WTC11 (cell line): Measurements from ENCODE around the gene DAG1.

Experiments
- ATF1 ChIP-seq: sonication (generic); formaldehyde crosslinking; IDR thresholded peaks from 2 replicates; pipeline ENCODE4 v1.8.1; 2023; ENCODE audit warnings: mild to moderate bottlenecking, moderate library complexity, missing genetic modification reagents
- CDX4 ChIP-seq: fragments of 250-450 bp; sonication (Bioruptor Pico); IDR thresholded peaks from 2 replicates; pipeline ENCODE4 v1.9.0; 2021; ENCODE audit warnings: moderate library complexity, mild to moderate bottlenecking, inconsistent platforms, borderline replicate concordance
- CREB1 ChIP-seq: sonication (generic); formaldehyde crosslinking; IDR thresholded peaks from 2 replicates; pipeline ENCODE4 v1.8.0; 2023; ENCODE audit warnings: mild to moderate bottlenecking, missing genetic modification reagents
- CTCF ChIP-seq: fragments of 200-600 bp; IDR thresholded peaks from 2 replicates; pipeline ENCODE4 v1.8.0; 2022; ENCODE audit warnings: antibody characterized with exemption
- E2F1 ChIP-seq: sonication (generic); formaldehyde crosslinking; IDR thresholded peaks from 2 replicates; pipeline ENCODE4 v1.8.0; 2022; ENCODE audit warnings: mild to moderate bottlenecking, missing genetic modification reagents
- ESRRA ChIP-seq: sonication (generic); formaldehyde crosslinking; IDR thresholded peaks from 2 replicates; pipeline ENCODE4 v1.8.1; 2022; ENCODE audit warnings: mild to moderate bottlenecking, missing genetic modification reagents, borderline replicate concordance
- FOXJ3 ChIP-seq: sonication (generic); formaldehyde crosslinking; IDR thresholded peaks from 2 replicates; pipeline ENCODE4 v1.9.0; 2021; ENCODE audit warnings: missing genetic modification reagents, mild to moderate bottlenecking, borderline replicate concordance
- GABPB1 ChIP-seq: sonication (generic); formaldehyde crosslinking; IDR thresholded peaks from 2 replicates; pipeline ENCODE4 v1.8.1; 2023; ENCODE audit warnings: mild to moderate bottlenecking, missing genetic modification reagents
- JUN ChIP-seq: sonication (generic); formaldehyde crosslinking; IDR thresholded peaks from 2 replicates; pipeline ENCODE4 v1.8.0; 2023; ENCODE audit warnings: mild to moderate bottlenecking, missing genetic modification reagents
- MAX ChIP-seq: sonication (generic); formaldehyde crosslinking; IDR thresholded peaks from 2 replicates; pipeline ENCODE4 v1.8.0; 2022; ENCODE audit warnings: mild to moderate bottlenecking, missing genetic modification reagents
- NR1H2 ChIP-seq: sonication (generic); formaldehyde crosslinking; IDR thresholded peaks from 2 replicates; pipeline ENCODE4 v1.9.0; 2021; ENCODE audit warnings: mild to moderate bottlenecking, moderate library complexity, missing genetic modification reagents
- ZBTB43 ChIP-seq: sonication (generic); formaldehyde crosslinking; IDR thresholded peaks from 2 replicates; pipeline ENCODE4 v1.8.1; 2023; ENCODE audit warnings: mild to moderate bottlenecking, missing genetic modification reagents
- ZSCAN18 ChIP-seq: fragments of 250-450 bp; sonication (Bioruptor Pico); IDR thresholded peaks from 2 replicates; pipeline ENCODE4 v2.1.2; 2022; ENCODE audit warnings: mild to moderate bottlenecking, moderate library complexity

- TF ChIP-seq NR1H2 (CRISPR knock-in tag) (no peak), FOXJ3 (CRISPR knock-in tag) (no peak), CTCF (no peak), ZSCAN18 (CRISPR knock-in tag) (no peak), MAX (no peak), GABPB1 (CRISPR knock-in tag) (no peak), JUN (CRISPR knock-in tag) (no peak), ESRRA (CRISPR knock-in tag) (no peak), E2F1 (no peak), CREB1 (CRISPR knock-in tag) (no peak), ATF1 (CRISPR knock-in tag) (no peak), CDX4 (CRISPR knock-in tag) (no peak), ZBTB43 (CRISPR knock-in tag) (no peak)
Observed at GRCh38 chr3:49493901-49494300, 23.8 kb downstream of the DAG1 start.
